Activated naive CD4-positive, alpha-beta T cell treated with anti-CD3 and anti-CD28 coated beads for 36 hours (primary cell): ENCODE data around the gene SIGLEC10. TPM values are rescaled to one million over a fixed set of nuclear protein-coding genes. Genes with fewer than 3 reads are reported as not detected.

Experiments used
- CTCF ChIA-PET: fragments of 350-600 bp; sonication (Branson Sonifier 250); formaldehyde crosslinking; loops from one replicate; lab custom pipeline; 2021; ENCODE audit warnings: antibody characterized with exemption; lab: Charles Lee
- DNase-seq: peaks from one replicate; pipeline ENCODE4 v3.0.0-alpha.2; 2020
- H3K27ac Mint-ChIP-seq: one replicate; pipeline ENCODE4 v1.8.0; 2021; ENCODE audit warnings: mild to moderate bottlenecking, mixed read lengths
- H3K27me3 Mint-ChIP-seq: one replicate; pipeline ENCODE4 v1.8.0; 2021; ENCODE audit warnings: low read depth, mixed read lengths
- H3K36me3 Mint-ChIP-seq: one replicate; pipeline ENCODE4 v1.8.0; 2021; ENCODE audit warnings: low read depth, mixed read lengths
- H3K4me1 Mint-ChIP-seq: one replicate; pipeline ENCODE4 v1.8.0; 2021; ENCODE audit warnings: low read depth, mixed read lengths
- H3K4me3 Mint-ChIP-seq: one replicate; pipeline ENCODE4 v1.8.0; 2021; ENCODE audit warnings: mild to moderate bottlenecking, moderate library complexity, mixed read lengths
- H3K9me3 Mint-ChIP-seq: one replicate; pipeline ENCODE4 v1.8.0; 2021; ENCODE audit warnings: mixed read lengths
- intact Hi-C: fragments of 100-400 bp; cut with micrococcal nuclease; formaldehyde crosslinking; loops from one replicate; pipeline ENCODE4 v1.15.1; 2023
- total RNA-seq, 2 experiments: library from RNA; stranded (reverse); gene quantifications; one replicate each; pipeline ENCODE4 v1.2.3, GENCODE V29; 2021

Gene SIGLEC10
- total RNA-seq, 2 experiments from 2014 or later, result not detected

- Mint-ChIP-seq H3K36me3 (no peaks in the 10 kb centered on the region), H3K27me3 (no peaks in the 10 kb centered on the region), H3K9me3 (peaks cover under 1% of the 10 kb centered on the region), H3K4me3 (peak within 1 kb of the TSS; percentile 94), H3K27ac (peak within 1 kb of the TSS; percentile 95), H3K4me1 (peaks cover 58% of the 10 kb centered on the region)
- CTCF ChIA-PET, result no interaction called here
- intact Hi-C loops, result loop anchor here (5.0 kb wide), 1 partner anchor 256 kb away; no protein-coding TSS in a partner anchor
- DNase-seq, result no peak
Observed at GRCh38 chr19:51368366-51369282, 48.8 kb downstream of the SIGLEC10 start, which contains the start of gene CLDND2. Gene CLDND2 (minus strand): TSS chr19:51369003. CDS start chr19:51368577, 426 bp downstream.

GRCh38 chr19:51367565-51368365 lies 49.7 kb downstream of the SIGLEC10 start:
- Mint-ChIP-seq H3K4me3 (peak overlapping the region; percentile 94), H3K36me3 (no peaks in the 10 kb centered on the region), H3K4me1 (peaks cover 58% of the 10 kb centered on the region), H3K27me3 (no peaks in the 10 kb centered on the region), H3K9me3 (no peaks in the 10 kb centered on the region), H3K27ac (peak overlapping the region; percentile 95)
- peak; percentile 99 for DNase-seq
- CTCF ChIA-PET, result interaction anchor here (0.7 kb wide), 1 partner anchor 26 kb away, joined by 5 read pairs; the partner anchor contains the start of gene VSIG10L
- intact Hi-C loops, result loop anchor here (1.0 to 5.0 kb wide), 5 partner anchors 27 to 337 kb away; no protein-coding TSS in a partner anchor

- Mint-ChIP-seq H3K4me3 (peak overlapping the region; percentile 94), H3K9me3 (no peaks in the 10 kb centered on the region), H3K27me3 (no peaks in the 10 kb centered on the region), H3K27ac (peak overlapping the region; percentile 95), H3K36me3 (no peaks in the 10 kb centered on the region), H3K4me1 (peaks cover 57% of the 10 kb centered on the region)
- DNase-seq, result peak; percentile 55
- intact Hi-C loops, result loop anchor here (1.0 to 5.0 kb wide), 5 partner anchors 27 to 337 kb away; no protein-coding TSS in a partner anchor
- CTCF ChIA-PET, result interaction anchor here (0.7 kb wide), 1 partner anchor 25 kb away, joined by 5 read pairs; the partner anchor contains the start of gene VSIG10L
Observed at GRCh38 chr19:51367255-51367564, 50.2 kb downstream of the SIGLEC10 start.

- no peaks in the 10 kb centered on the region for H3K9me3 Mint-ChIP-seq
- peaks cover 3% of the 10 kb centered on the region for H3K36me3 Mint-ChIP-seq
- CTCF ChIA-PET, result no interaction called here
- no peaks in the 10 kb centered on the region for H3K27me3 Mint-ChIP-seq
- DNase-seq, result peak; percentile 98
- peak overlapping the region; percentile 95 for H3K27ac Mint-ChIP-seq
- peak overlapping the region; percentile 94 for H3K4me3 Mint-ChIP-seq
- intact Hi-C loops, result loop anchor here (1.0 to 5.0 kb wide), 5 partner anchors 27 to 338 kb away; no protein-coding TSS in a partner anchor
- peaks cover 51% of the 10 kb centered on the region for H3K4me1 Mint-ChIP-seq
Observed at GRCh38 chr19:51366389-51367254, 50.8 kb downstream of the SIGLEC10 start.

GRCh38 chr19:51365965-51366388 lies 51.5 kb downstream of the SIGLEC10 start, which contains the start of gene ETFB:
Gene ETFB (minus strand): TSS chr19:51366388. CDS start chr19:51366326, 62 bp downstream.
- CTCF ChIA-PET, result interaction anchor here (1.0 kb wide), 1 partner anchor 30 kb away, joined by 7 read pairs; no protein-coding TSS in a partner anchor
- H3K27ac Mint-ChIP-seq, result peak within 1 kb of the TSS; percentile 95
- peaks cover 3% of the 10 kb centered on the region for H3K36me3 Mint-ChIP-seq
- H3K9me3 Mint-ChIP-seq, result no peaks in the 10 kb centered on the region
- intact Hi-C loops, result loop anchor here (5.0 kb wide), 1 partner anchor 254 kb away; no protein-coding TSS in a partner anchor
- no peak for DNase-seq
- no peaks in the 10 kb centered on the region for H3K27me3 Mint-ChIP-seq
- H3K4me1 Mint-ChIP-seq, result peaks cover 44% of the 10 kb centered on the region
- peak within 1 kb of the TSS; percentile 94 for H3K4me3 Mint-ChIP-seq

- peaks cover 3% of the 10 kb centered on the region for H3K36me3 Mint-ChIP-seq
- H3K27ac Mint-ChIP-seq, result peak overlapping the region; percentile 95
- CTCF ChIA-PET, result interaction anchor here (1.0 kb wide), 1 partner anchor 31 kb away, joined by 7 read pairs; no protein-coding TSS in a partner anchor
- peak overlapping the region; percentile 94 for H3K4me3 Mint-ChIP-seq
- intact Hi-C loops, result loop anchor here (5.0 kb wide), 1 partner anchor 253 kb away; no protein-coding TSS in a partner anchor
- DNase-seq, result peak; percentile 29
- H3K27me3 Mint-ChIP-seq, result no peaks in the 10 kb centered on the region
- no peaks in the 10 kb centered on the region for H3K9me3 Mint-ChIP-seq
- peaks cover 42% of the 10 kb centered on the region for H3K4me1 Mint-ChIP-seq
Observed at GRCh38 chr19:51365211-51365964, 52.1 kb downstream of the SIGLEC10 start.

GRCh38 chr19:51364200-51365106 lies 53.0 kb downstream of the SIGLEC10 start:
- Mint-ChIP-seq H3K4me3 (peak overlapping the region; percentile 46), H3K27ac (peak overlapping the region; percentile 1), H3K36me3 (peaks cover 3% of the 10 kb centered on the region), H3K27me3 (no peaks in the 10 kb centered on the region), H3K4me1 (peaks cover 39% of the 10 kb centered on the region), H3K9me3 (no peaks in the 10 kb centered on the region)
- intact Hi-C loops, result loop anchor here (5.0 kb wide), 1 partner anchor 252 kb away; no protein-coding TSS in a partner anchor
- CTCF ChIA-PET, result no interaction called here
- peak; percentile 28 for DNase-seq

GRCh38 chr19:51361239-51361638 lies 56.2 kb downstream of the SIGLEC10 start:
- Mint-ChIP-seq H3K9me3 (no peaks in the 10 kb centered on the region), H3K27ac (no peak overlapping the region), H3K4me1 (peaks cover 34% of the 10 kb centered on the region), H3K27me3 (no peaks in the 10 kb centered on the region), H3K36me3 (peaks cover 5% of the 10 kb centered on the region), H3K4me3 (no peak overlapping the region)
- intact Hi-C loops, result no loop called here
- CTCF ChIA-PET, result no interaction called here
- no peak for DNase-seq
